HG02610 (cell line): Measurements from ENCODE around the gene HOXC4.
"Not testable (repeated sequence)": the region's sequence is repeated elsewhere in the genome, so short reads cannot be mapped to it uniquely, and the experiment has no call there.

Experiments
- ATAC-seq: cut with Tn5 transposase; IDR thresholded peaks from one replicate; pipeline ENCODE4 v1.9.1; 2021; ENCODE audit warnings: mild to moderate bottlenecking, moderate library complexity; ENCODE audit not compliant: unreplicated experiment

The HOXC4 gene

GRCh38 chr12:54081581-54082396 lies 28.2 kb downstream of the HOXC4 start:
- not testable (repeated sequence) for ATAC-seq

- ATAC-seq = no peak
These were observed 28.8 kb downstream of the HOXC4 start for GRCh38 chr12:54082397-54082892.

- not testable (repeated sequence) for ATAC-seq
These were observed 34.4 kb downstream of the HOXC4 start for GRCh38 chr12:54088011-54088410.

- ATAC-seq = not testable (repeated sequence)
These were observed 35.8 kb downstream of the HOXC4 start for GRCh38 chr12:54089465-54089864.

GRCh38 chr12:54090312-54090711 lies 36.7 kb downstream of the HOXC4 start:
- ATAC-seq = not testable (repeated sequence)

- not testable (repeated sequence) for ATAC-seq
These were observed 39.3 kb downstream of the HOXC4 start for GRCh38 chr12:54092943-54093342.

GRCh38 chr12:54095928-54096327 lies 42.3 kb downstream of the HOXC4 start:
- not testable (repeated sequence) for ATAC-seq

- not testable (repeated sequence) for ATAC-seq
These were observed 45.0 kb downstream of the HOXC4 start for GRCh38 chr12:54098644-54099043.

GRCh38 chr12:54100588-54100987 lies 47.0 kb downstream of the HOXC4 start:
- not testable (repeated sequence) for ATAC-seq

- not testable (repeated sequence) for ATAC-seq
These were observed 48.6 kb downstream of the HOXC4 start for GRCh38 chr12:54102223-54102622.

- ATAC-seq = not testable (repeated sequence)
These were observed 50.2 kb downstream of the HOXC4 start for GRCh38 chr12:54103827-54104226.
